Spleen (tissue), 11 donors: Measurements from ENCODE around the gene MEIS3. TPM values are rescaled to one million over a fixed set of nuclear protein-coding genes. Genes with fewer than 3 reads are reported as not detected.

Experiments
- DNase-seq: peaks from one replicate; pipeline ENCODE4 v3.0.0-alpha.2; 2020
- H3K27ac ChIP-seq, 8 donors: fragments of 200-600 bp; sonication (generic) in 7 of 8; 1 replicate in 4 of 8; 2 replicates in 4 of 8; pipeline versions ENCODE4 v1.5.0 to v1.8.0; 2016 to 2021; ENCODE audit warnings: inconsistent platforms in 4 of 8, mild to moderate bottlenecking in 4 of 8, moderate library complexity in 1 of 8
- H3K27me3 ChIP-seq, 7 donors: fragments of 200-600 bp; sonication (generic) in 6 of 7; replicated peaks in 1 of 7; 1 replicate in 4 of 7; 2 replicates in 3 of 7; pipeline versions ENCODE4 v1.5.0 to v1.8.0; 2016 to 2021; ENCODE audit warnings: inconsistent platforms in 3 of 7, mild to moderate bottlenecking in 1 of 7
- H3K36me3 ChIP-seq, 6 donors: fragments of 200-600 bp; sonication (generic) in 5 of 6; 1 replicate in 4 of 6; 2 replicates in 2 of 6; pipeline versions ENCODE4 v1.5.0 to v1.8.0; 2016 to 2021; ENCODE audit warnings: inconsistent platforms in 2 of 6
- H3K4me1 ChIP-seq, 6 donors: fragments of 200-600 bp; sonication (generic) in 5 of 6; 1 replicate in 3 of 6; 2 replicates in 3 of 6; pipeline versions ENCODE4 v1.5.0 to v1.8.0; 2016 to 2021; ENCODE audit warnings: inconsistent platforms in 3 of 6
- H3K4me3 ChIP-seq, 8 donors: fragments of 200-600 bp; sonication (generic) in 7 of 8; 1 replicate in 4 of 8; 2 replicates in 4 of 8; pipeline versions ENCODE4 v1.5.0 to v1.8.0; 2016 to 2021; ENCODE audit warnings: inconsistent platforms in 4 of 8, mild to moderate bottlenecking in 4 of 8, moderate library complexity in 2 of 8
- H3K9me3 ChIP-seq, 8 donors: fragments of 200-600 bp; sonication (generic) in 7 of 8; 1 replicate in 4 of 8; 2 replicates in 4 of 8; pipeline versions ENCODE4 v1.5.0 to v1.8.0; 2016 to 2021; ENCODE audit warnings: inconsistent platforms in 4 of 8
- CTCF ChIP-seq, 11 experiments: fragments of 200-600 bp in 7 of 11; fragments of 450-650 bp in 4 of 11; sonication (generic) in 4 of 11; IDR thresholded peaks in 8 of 11; conservative IDR thresholded peaks in 3 of 11; 1 replicate in 7 of 11; 2 replicates in 4 of 11; pipeline versions ENCODE4 v1.4.0 to v1.8.0; 2016 to 2021; ENCODE audit warnings: antibody characterized with exemption in 11 of 11, inconsistent platforms in 4 of 11, mild to moderate bottlenecking in 1 of 11
- POLR2A ChIP-seq, 3 donors: fragments of 450-650 bp; IDR thresholded peaks; one replicate each; pipeline ENCODE4 v1.5.1; 2017; ENCODE audit warnings: antibody characterized with exemption in 3 of 3, mild to moderate bottlenecking in 1 of 3
- POLR2AphosphoS5 ChIP-seq, 3 donors: sonication (generic); formaldehyde crosslinking; IDR thresholded peaks; one replicate each; pipeline ENCODE4 v1.5.1; 2017; ENCODE audit warnings: antibody characterized with exemption in 3 of 3
- WGBS, 5 donors: extraction: QIAGEN DNeasy Blood & Tissue Kit in 3 of 5; methylation state at CpG; one replicate each; pipeline versions ENCODE4 v1.1.5 to v1.1.7; 2013 to 2018; 5-methylcytosine and 5-hydroxymethylcytosine counted together
- intact Hi-C: fragments of 100-400 bp; cut with DNase I; formaldehyde crosslinking; loops from one replicate; pipeline ENCODE4 v1.15.0; 2023; ENCODE audit warnings: low total_unique reads
- polyA plus RNA-seq, 3 donors: library from polyadenylated mRNA; stranded (reverse); fragments of 200-250 nt; gene quantifications; one replicate each; pipeline ENCODE4 v1.2.1, GENCODE V29; 2013
- total RNA-seq, 7 donors: library from RNA; depleted of rRNA in 3 of 7; stranded (reverse); fragments of >200 nt in 3 of 7; fragmentation: NEBNext Ultra II Directional in 4 of 7; extraction: Animal tissue kit (Norgen Biotek cat#: 25700) in 4 of 7; gene quantifications; one replicate each; pipeline versions ENCODE4 v1.1.0 to v1.2.1, GENCODE V29; 2016 to 2021
- donor health status: healthy with polysubstance abuse.
- donor health status: DM: no; HTN: no; CAD: no; lungs with moderate emphysema.
- donor health status: DM: no; HTN: no; CAD: no.
- donor health status: Bipolar disorder and iron deficiency.
- donor health status: healthy.
- donor health status: DM: no; HTN: no; CAD: no.
- donor health status: DM: yes; HTN: yes; CAD: no.

Gene MEIS3
- total and polyA plus RNA-seq, 10 donors: 4.3 to 10.4 (median 7.1) TPM

- Histone ChIP-seq H3K9me3 (no peaks in the 10 kb centered on the region), H3K27me3 (peaks cover 2 to 79% (median 32%) of the 10 kb centered on the region in 7 donors), H3K4me3 (no peak overlapping the region), H3K4me1 (no peaks in the 10 kb centered on the region), H3K27ac (no peak overlapping the region), H3K36me3 (no peaks in the 10 kb centered on the region)
- DNase-seq: no peak
- TF ChIP-seq POLR2AphosphoS5 (IDR thresholded peaks at IDR 0.05) (no peak), CTCF (IDR thresholded peaks at IDR 0.05 in 8 of 11, conservative IDR thresholded peaks at IDR 0.05 in 3 of 11) (no peak), POLR2A (IDR thresholded peaks at IDR 0.05) (no peak)
- WGBS, 5 donors: 84 to 92% (median 90%) methylated on average over 14 of the region's 14 CpGs
- intact Hi-C loops: no loop called here
Observed at GRCh38 chr19:47408156-47408938, 11.0 kb downstream of the MEIS3 start.

- Histone ChIP-seq H3K27me3 (peaks cover 2 to 79% (median 32%) of the 10 kb centered on the region in 7 donors), H3K36me3 (no peaks in the 10 kb centered on the region), H3K9me3 (no peaks in the 10 kb centered on the region), H3K4me1 (no peaks in the 10 kb centered on the region), H3K27ac (no peak overlapping the region), H3K4me3 (no peak overlapping the region)
- DNase-seq: no peak
- TF ChIP-seq POLR2A (IDR thresholded peaks at IDR 0.05) (no peak), CTCF (IDR thresholded peaks at IDR 0.05 in 8 of 11, conservative IDR thresholded peaks at IDR 0.05 in 3 of 11) (no peak), POLR2AphosphoS5 (IDR thresholded peaks at IDR 0.05) (no peak)
- intact Hi-C loops: no loop called here
- WGBS, 5 donors: 13 to 18% (median 15%) methylated on average over 4 to 14 of the region's 14 CpGs
Observed at GRCh38 chr19:47407417-47407774, 11.9 kb downstream of the MEIS3 start.

GRCh38 chr19:47406711-47407416 lies 12.5 kb downstream of the MEIS3 start:
- no peaks in the 10 kb centered on the region for H3K9me3 ChIP-seq
- no peaks in the 10 kb centered on the region for H3K4me1 ChIP-seq
- 10 to 24% (median 18%) methylated on average over 40 to 47 of the region's 47 CpGs for WGBS, 5 donors
- H3K4me3 ChIP-seq: no peak overlapping the region
- intact Hi-C loops: no loop called here
- H3K27me3 ChIP-seq: peaks cover 2 to 82% (median 32%) of the 10 kb centered on the region in 7 donors
- H3K36me3 ChIP-seq: no peaks in the 10 kb centered on the region
- no peak for TF ChIP-seq POLR2AphosphoS5 (IDR thresholded peaks at IDR 0.05)
- TF ChIP-seq CTCF (IDR thresholded peaks at IDR 0.05 in 8 of 11, conservative IDR thresholded peaks at IDR 0.05 in 3 of 11): no peak
- no peak for TF ChIP-seq POLR2A (IDR thresholded peaks at IDR 0.05)
- no peak for DNase-seq
- H3K27ac ChIP-seq: no peak overlapping the region

- TF ChIP-seq POLR2A (IDR thresholded peaks at IDR 0.05) (no peak), CTCF (IDR thresholded peaks at IDR 0.05 in 8 of 11, conservative IDR thresholded peaks at IDR 0.05 in 3 of 11) (no peak), POLR2AphosphoS5 (IDR thresholded peaks at IDR 0.05) (no peak)
- intact Hi-C loops: no loop called here
- Histone ChIP-seq H3K4me1 (no peaks in the 10 kb centered on the region), H3K27me3 (peaks cover 2 to 90% (median 32%) of the 10 kb centered on the region in 7 donors), H3K9me3 (no peaks in the 10 kb centered on the region), H3K27ac (no peak overlapping the region), H3K36me3 (no peaks in the 10 kb centered on the region), H3K4me3 (no peak overlapping the region)
- DNase-seq: no peak
- WGBS, 5 donors: 85 to 92% (median 88%) methylated on average over 5 of the region's 5 CpGs
Observed at GRCh38 chr19:47405854-47406417, 13.4 kb downstream of the MEIS3 start.
